ENCODE data around the gene KCNAB1.

DNA sequence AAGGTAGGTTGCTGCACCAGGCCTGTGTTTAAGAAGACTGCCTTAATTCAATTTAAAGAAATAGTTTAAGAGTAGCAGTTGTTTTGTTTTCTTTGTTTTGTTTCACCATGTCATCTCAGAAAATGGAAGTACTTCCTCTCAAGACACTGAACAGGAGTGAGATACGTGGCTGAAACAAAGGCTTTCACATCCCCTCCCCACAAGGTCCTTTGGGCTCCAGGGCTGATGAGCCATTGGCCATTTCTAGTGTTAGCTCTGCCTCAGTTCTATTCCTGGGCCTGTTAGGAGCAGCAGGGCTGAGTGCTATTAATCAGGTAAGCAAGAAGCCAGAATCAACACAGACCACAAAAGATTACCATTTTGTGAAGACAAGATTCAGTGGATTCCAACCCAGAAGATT, 132.8 kb downstream of the KCNAB1 start:
- TF ChIP-seq EZH2phosphoT487 (IDR thresholded peaks at IDR 0.05; ENCODE audit: low read length) (no peak), EZH2 (optimal IDR thresholded peaks at IDR 0.05; ENCODE audit: low read depth, low read length) (no peak)
- TF ChIP-seq, protein P1, sequence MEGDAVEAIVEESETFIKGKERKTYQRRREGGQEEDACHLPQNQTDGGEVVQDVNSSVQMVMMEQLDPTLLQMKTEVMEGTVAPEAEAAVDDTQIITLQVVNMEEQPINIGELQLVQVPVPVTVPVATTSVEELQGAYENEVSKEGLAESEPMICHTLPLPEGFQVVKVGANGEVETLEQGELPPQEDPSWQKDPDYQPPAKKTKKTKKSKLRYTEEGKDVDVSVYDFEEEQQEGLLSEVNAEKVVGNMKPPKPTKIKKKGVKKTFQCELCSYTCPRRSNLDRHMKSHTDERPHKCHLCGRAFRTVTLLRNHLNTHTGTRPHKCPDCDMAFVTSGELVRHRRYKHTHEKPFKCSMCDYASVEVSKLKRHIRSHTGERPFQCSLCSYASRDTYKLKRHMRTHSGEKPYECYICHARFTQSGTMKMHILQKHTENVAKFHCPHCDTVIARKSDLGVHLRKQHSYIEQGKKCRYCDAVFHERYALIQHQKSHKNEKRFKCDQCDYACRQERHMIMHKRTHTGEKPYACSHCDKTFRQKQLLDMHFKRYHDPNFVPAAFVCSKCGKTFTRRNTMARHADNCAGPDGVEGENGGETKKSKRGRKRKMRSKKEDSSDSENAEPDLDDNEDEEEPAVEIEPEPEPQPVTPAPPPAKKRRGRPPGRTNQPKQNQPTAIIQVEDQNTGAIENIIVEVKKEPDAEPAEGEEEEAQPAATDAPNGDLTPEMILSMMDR (IDR thresholded peaks at IDR 0.05; ENCODE audit: low read length), result no peak
